Measurements from ENCODE around the gene SPDYE1. TPM values are rescaled to one million over a fixed set of nuclear protein-coding genes. Genes with fewer than 3 reads are reported as not detected.

Gene SPDYE1, protein sequence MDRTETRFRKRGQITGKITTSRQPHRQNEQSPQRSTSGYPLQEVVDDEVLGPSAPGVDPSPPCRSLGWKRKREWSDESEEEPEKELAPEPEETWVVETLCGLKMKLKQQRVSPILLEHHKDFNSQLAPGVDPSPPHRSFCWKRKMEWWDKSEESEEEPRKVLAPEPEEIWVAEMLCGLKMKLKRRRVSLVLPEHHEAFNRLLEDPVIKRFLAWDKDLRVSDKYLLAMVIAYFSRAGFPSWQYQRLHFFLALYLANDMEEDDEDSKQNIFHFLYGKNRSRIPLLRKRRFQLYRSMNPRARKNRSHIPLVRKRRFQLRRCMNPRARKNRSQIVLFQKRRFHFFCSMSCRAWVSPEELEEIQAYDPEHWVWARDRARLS
- total RNA-seq, result under 1 TPM in 1 of 2 experiments, not detected in 1; 0.13 TPM

DNA sequence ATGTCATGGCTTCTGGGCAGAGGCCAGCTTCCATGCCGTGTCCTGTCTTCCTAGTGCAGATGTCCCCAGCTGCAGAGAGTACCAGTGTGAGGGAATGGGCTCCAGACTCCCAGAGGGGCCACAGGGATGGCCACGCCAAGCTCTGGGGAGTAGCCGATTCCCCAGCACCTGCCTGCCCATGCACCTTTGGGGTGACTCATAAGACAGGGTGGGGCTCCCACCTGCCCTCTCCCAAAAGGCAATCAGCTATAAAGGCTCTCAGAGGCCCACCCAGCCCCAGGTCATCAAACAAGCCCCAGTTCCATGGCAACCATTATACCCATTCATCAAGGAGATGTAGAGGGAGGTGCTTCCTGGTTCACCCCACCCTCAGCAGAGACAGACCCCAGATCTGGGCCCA is at the start of gene SPDYE1:
Gene SPDYE1 (plus strand): TSS at position 366 of the 400 bp plus-strand sequence. CDS start 2,053 bp downstream, outside the sequence.

DNA sequence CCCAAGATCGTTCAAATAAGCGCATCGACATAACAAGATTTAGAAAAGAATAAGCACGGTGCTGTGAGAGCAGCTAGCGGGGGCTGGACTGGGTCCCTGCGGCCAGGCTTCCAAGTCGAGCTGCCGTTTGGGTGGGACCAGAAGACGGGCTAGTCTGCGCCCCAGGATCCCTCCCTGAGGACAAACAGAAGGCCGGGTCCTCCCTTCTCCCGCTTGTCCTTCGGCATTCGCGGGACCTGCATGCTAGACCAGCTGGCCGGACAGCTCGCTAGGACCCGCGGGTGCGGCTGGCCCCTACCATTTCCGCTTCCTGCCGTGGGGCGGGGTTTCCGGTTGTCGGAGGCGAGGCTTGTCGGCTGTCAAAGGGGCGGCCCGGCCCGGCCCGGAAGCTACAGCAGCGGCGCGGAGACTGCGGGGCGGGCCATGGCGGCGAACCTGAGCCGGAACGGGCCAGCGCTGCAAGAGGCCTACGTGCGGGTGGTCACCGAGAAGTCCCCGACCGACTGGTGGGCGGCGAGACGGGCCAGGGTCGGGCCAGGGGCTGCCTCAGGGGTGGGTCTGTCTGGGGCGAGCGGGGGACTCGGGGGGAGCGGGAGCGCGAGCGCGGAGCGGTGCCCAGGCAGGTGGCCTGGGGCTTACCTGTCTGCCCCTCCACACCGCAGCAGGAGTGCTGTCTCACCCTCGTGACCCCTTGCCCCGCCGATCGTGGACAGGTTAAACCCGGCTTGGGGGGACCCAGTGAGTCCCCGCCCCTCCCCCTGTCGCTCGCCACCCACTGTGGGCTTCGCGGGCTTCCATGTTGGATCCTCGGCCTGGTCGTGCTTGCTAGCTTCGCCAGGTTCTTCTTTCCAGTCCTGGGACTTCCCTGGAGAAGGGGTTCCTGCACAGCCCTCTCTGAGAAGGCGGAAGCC is 46.9 kb downstream of the SPDYE1 start, which contains the start of gene DBNL:
Gene DBNL (plus strand): TSS at position 388 of the 911 bp plus-strand sequence. CDS start 36 bp downstream, at position 424.

Small RNAs within 50 kb of the gene (microRNA-seq; reads per million reads assigned to microRNA genes)
- gene MIR6837 (ENCODE audit: borderline microRNAs expressed, borderline replicate concordance), result 0.83 reads per million

Other genes starting within 250 kb of the SPDYE1 start
- 10 to 100 TPM; 27.3 to 31.3 TPM for gene BLVRA, start 239.2 kb upstream of the SPDYE1 start, total RNA-seq
- gene MRPS24, start 128.4 kb upstream of the SPDYE1 start, total RNA-seq, result 10 to 100 TPM; 75.8 to 78.9 TPM
- gene URGCP, start 91.3 kb upstream of the SPDYE1 start, total RNA-seq, result 10 to 100 TPM; 25.6 to 27.8 TPM
- gene UBE2D4, start 71.5 kb upstream of the SPDYE1 start, total RNA-seq, result 1 to 10 TPM; 6.7 to 7.0 TPM
- gene DBNL, start 46.8 kb downstream of the SPDYE1 start, total RNA-seq, result 100 to 1,000 TPM; 169 to 180 TPM
- gene PGAM2, start 67.7 kb downstream of the SPDYE1 start, total RNA-seq, result under 1 TPM in 1 of 2 experiments, not detected in 1; 0.25 TPM
- gene POLM, start 84.6 kb downstream of the SPDYE1 start, total RNA-seq, result 10 to 100 TPM; 32.5 to 35.1 TPM
- gene AEBP1, start 106.4 kb downstream of the SPDYE1 start, total RNA-seq, result 1 to 10 TPM; 3.6 to 6.0 TPM
- 10 to 100 TPM; 91.0 to 91.1 TPM for gene POLD2, start 125.7 kb downstream of the SPDYE1 start, total RNA-seq
- not detected for gene MYL7, start 143.4 kb downstream of the SPDYE1 start, total RNA-seq
- under 1 TPM in 1 of 2 experiments, not detected in 1; 0.14 TPM for gene GCK, start 191.5 kb downstream of the SPDYE1 start, total RNA-seq
- 10 to 100 TPM; 54.1 to 56.2 TPM for gene YKT6, start 203.1 kb downstream of the SPDYE1 start, total RNA-seq

Data from activated naive CD4-positive, alpha-beta T cell treated with anti-CD3 and anti-CD28 coated beads, Interleukin-2, amount 10 ng/mL, durations not matched to agents 5 hours and 36 hours (primary cell).